ENCODE data around the gene SLC35A1.
"Not testable (repeated sequence)": the region's sequence is repeated elsewhere in the genome, so short reads cannot be mapped to it uniquely, and the experiment has no call there.

The SLC35A1 gene

GRCh38 chr6:87472525-87473418 is at the start of gene SLC35A1:
TSS of gene SLC35A1 (plus strand) at chr6:87472974. CDS start at chr6:87473004, 30 bp downstream.
- DNase-seq = peak; percentile 84 to 86

- no peak for DNase-seq
Observed at GRCh38 chr6:87426789-87427188, 46.0 kb upstream of the SLC35A1 start.

DNA sequence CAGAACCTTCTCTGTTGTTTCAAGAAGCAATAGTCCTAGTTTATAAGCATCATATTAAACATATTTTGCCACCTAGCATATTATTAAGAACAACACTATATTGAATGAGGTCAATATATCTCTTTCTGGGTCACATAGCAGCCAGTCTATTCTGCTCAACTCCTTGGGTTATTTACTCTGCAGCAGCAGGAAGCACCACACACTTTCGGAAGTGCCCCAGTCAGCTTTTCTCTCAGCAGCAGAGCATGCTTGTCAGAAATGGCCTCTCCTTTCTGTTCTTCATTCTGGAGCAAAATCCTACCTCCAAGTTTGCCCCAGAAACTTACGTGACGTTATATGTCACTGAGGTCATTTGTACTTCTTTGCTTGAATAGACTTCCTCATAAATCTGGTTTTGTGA is 42.3 kb upstream of the SLC35A1 start:
- DNase-seq = no peak

- no peak for DNase-seq
Observed at GRCh38 chr6:87431263-87431662, 41.5 kb upstream of the SLC35A1 start.

GRCh38 chr6:87436435-87436834 is 36.3 kb upstream of the SLC35A1 start:
- peak; percentile 13 to 31 for DNase-seq

- DNase-seq = no peak
Observed at GRCh38 chr6:87441711-87442110, 31.1 kb upstream of the SLC35A1 start.

DNA sequence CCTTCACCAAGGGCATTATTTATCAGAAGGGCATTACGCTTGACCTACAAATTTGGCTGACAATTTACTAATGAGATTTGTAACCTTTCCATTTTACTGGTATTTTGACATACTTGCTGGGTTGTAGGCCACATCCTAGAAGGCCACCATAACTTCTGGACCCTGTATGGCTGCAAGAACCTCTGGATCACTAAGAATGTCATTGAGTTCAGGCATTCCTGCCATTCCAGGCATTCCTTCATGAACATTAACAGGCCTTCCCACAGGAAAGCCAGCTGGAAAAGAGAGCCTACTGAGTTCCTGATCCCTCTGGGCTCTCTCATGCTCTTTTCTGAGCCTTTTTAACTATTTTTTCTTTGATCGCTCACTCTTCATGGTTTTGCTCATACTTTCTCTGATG is 28.4 kb upstream of the SLC35A1 start:
- no peak for DNase-seq

- DNase-seq = no peak
Observed at GRCh38 chr6:87465051-87465450, 7.7 kb upstream of the SLC35A1 start.

DNA sequence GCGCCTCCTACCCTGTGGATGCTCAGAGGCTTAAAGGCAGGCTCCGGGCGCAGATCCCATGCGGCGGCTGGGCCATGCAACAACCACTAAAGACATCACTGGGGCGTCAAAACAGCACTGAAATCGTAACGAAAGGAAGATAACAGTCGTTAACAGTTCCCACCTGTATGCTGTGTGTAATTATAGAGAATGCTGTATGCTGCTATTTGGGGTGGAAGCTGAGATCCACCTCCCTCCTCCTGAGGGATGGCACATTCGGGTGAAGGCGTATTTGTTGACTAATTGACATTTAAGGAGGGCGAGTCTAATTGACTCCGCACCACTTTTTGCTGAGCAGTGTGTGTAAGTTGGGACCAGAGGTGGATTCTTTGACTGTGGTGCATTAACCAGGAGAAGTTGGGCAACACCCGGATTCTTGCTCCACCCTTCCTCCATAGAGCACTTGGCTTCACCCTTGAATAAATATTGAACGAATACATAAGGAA is 687 bp downstream of the SLC35A1 start:
- peak in 1 of 2 donors; percentile 47 for DNase-seq

DNA sequence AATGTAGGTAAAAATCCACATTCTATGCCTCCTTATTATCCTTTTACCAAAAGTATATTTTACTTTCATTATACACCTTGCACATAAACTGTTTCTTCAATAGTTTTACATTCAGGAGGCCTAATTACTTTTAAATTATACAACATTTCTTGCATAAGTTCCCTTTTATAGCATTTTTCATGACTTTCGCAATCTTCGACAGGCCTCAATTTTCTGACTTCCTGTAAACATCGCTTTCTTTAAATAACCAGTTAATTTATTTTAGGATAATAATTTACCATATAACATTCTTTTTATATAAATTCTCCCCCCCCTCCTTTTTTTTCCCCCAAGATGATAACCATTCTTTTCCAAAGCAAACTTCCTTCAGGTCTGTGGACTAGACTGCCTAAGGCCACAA is 9.2 kb downstream of the SLC35A1 start:
- DNase-seq = no peak

- DNase-seq = no peak
Observed at GRCh38 chr6:87482366-87482765, 9.6 kb downstream of the SLC35A1 start.

- peak in 1 of 2 donors; percentile 8 for DNase-seq
Observed at GRCh38 chr6:87483929-87484328, 11.2 kb downstream of the SLC35A1 start.

DNA sequence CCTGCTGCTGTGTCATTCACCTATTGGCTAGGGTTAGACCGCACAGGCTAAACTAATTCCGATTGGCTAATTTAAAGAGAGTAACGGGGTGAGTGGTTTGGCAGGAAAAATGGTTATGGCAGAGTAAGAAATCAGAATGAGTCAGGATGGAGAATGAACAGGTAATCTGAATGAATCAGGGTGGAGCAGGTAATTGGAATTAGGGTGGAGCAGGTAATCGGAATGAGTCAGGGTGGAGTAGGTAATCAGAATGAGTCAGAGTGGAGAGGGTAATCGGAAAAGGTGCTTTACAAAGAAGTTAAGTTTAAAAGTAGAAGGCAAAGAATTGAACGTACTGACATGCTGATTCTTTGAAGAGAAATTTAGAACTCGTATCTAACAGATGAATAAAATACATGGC is 11.7 kb downstream of the SLC35A1 start:
- DNase-seq = no peak

GRCh38 chr6:87487555-87487954 is 14.8 kb downstream of the SLC35A1 start:
- no peak for DNase-seq

DNA sequence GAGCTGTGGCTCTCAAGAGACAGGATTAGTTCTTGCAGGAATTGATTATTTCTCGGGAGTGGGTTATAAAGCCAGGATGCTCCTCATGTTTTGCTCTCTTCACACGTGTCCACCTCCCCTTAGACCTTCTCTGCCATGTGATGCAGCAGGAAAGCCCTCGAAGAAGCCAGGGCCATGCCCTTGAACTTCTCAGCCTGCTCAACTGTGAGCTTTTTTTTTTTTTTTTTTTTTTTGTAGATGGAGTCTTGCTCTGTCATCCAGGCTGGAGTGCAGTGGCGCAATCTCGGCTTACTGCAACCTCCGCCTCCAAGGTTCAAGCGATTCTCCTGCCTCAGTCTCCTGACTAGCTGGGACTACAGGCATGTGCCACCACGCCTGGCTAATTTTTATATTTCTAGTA is 16.6 kb downstream of the SLC35A1 start:
- DNase-seq = not testable (repeated sequence)

- no peak for DNase-seq
Observed at GRCh38 chr6:87494761-87495422, 22.1 kb downstream of the SLC35A1 start.

DNA sequence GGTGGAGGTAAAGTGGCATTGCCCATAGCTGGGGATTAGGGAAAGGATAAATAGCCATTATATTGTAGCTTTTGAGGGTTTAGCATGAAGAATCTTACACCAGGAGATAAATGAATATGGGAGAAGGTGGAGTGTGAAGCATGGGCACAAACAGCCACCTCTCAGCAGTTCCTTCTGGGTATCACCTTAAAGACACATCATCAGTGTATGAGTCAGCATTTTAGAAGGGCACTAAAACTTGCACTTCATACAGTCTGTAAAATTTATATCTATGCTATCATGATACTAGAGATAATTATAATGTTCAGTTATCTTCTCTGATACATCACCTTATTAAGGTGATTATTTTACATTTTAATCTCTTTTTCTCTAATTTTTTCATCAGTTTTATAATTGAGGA is 25.3 kb downstream of the SLC35A1 start:
- no peak for DNase-seq

DNA sequence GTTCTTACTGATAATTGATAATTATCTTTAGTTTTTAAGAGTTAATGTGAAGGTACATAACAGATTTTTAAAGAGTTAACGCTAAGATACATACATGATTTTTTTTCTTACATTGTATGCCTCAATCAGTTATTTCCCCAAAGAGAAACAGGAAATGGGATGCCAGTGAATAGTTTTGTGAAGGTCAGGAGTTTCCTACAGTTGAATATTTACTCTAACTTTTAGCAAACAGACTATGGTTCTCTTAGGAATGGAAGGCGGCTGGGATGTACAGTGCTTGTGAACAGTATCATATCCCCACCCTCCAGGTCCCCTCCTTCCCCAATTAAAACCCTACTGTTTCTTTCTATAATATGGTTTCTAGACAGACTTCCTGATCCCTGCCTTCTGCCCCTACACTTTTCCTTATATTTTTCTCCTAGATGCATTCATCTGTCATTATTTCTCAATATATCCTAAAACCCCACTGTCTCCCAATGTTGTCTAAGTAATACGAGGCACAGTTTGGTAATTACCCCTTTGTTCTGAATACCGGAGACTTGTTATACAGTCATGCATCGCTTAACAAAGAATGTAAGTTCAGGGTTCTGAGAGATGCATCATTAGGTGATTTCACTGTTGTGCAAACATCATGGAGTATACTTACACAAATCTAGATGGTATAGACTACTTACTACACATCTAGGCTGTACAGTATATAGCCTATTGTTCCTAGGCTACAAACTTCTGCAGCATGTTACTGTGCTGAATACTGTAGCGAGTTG is 29.2 kb downstream of the SLC35A1 start:
- DNase-seq = no peak

GRCh38 chr6:87504441-87504840 is 31.7 kb downstream of the SLC35A1 start:
- DNase-seq = no peak

- no peak for DNase-seq
Observed at GRCh38 chr6:87514831-87515230, 42.1 kb downstream of the SLC35A1 start.

DNA sequence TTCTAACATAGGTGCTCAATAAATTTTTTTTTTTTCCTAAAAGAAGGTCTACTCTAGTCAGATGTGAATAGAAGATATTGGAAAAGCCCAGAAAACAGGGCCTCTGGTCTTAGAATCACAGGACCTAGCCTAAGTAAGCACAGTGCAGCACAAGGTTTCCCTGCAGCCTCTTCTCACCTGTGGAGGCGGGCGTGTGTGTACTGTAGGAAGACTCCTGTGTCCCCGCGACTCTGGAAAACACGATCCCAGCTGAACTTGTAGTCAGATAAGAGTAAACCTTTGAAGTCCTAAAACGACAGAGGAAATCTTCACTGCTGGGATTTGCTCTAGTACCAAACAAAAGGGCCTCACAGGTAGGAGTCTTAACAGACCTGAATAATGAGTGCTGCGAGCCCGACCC is 45.7 kb downstream of the SLC35A1 start:
- DNase-seq = no peak

DNA sequence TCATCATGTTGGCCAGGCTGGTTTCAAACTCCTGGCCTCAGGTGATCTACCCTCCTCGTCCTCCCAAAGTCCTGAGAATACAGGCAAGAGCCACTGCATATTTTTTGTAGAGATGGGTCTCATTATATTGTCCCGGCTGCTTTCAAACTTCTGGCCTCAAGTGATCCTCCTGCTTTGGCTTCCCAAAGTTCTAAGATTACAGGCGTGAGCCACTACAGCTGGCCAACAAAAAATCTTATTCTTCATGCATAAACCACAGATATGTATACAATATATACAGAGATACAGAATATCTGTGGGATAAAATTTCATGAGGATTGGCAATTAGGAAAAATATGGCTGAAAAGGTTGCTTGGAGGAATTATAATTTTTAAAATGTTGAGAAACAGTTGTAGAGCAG is 49.9 kb downstream of the SLC35A1 start:
- no peak for DNase-seq

- no peak for DNase-seq
Observed at GRCh38 chr6:87529221-87529620, 56.4 kb downstream of the SLC35A1 start.

Data from CD4-positive, alpha-beta T cell treated with Interleukin-1 beta for 1 hour (primary cell).